Measurements from ENCODE around the gene INO80E.
"Not testable (repeated sequence)": the region's sequence is repeated elsewhere in the genome, so short reads cannot be mapped to it uniquely, and the experiment has no call there.

The INO80E gene

DNA sequence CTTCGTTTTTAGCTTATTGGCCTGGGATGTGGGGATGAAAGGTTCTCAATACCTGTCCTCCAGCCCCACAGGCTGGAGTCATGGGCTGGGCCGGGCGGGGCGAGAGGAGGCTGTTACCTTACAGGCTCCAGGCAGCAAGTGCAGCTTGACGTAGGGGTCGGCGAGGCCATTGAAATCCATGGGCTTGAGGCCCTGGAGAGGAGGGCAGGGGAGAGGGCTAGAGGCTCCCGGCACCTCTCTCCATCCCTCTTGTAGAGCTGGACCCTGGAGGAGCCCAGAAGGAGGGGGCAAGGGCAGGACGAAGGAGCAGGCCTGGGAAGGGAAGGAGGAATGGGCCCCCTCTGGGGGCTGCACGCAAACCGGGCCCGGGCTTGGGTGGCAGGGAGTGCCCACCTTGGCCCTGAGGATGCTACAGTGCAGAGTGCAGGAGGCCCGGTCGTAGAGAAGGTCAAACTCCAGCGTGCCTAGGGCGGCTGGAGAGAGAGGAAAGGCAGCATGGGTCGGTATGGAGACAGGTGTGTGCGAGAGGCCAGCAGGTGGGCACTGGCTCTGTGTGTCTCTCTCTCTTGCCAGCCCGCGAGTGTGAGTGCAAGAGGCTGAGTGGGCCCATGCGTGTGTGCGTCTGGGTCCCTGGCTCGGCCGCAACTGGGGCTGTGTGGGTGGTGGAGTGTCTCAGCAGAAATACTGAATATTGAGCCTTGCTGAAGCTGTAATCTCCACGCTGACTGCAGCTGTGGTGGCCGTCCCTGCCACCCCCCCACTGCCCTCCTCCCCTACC lies 13.2 kb downstream of the INO80E start:
- in situ Hi-C loops (cut with MboI; ENCODE audit: low sequenced_read_pairs): no loop called here

DNA sequence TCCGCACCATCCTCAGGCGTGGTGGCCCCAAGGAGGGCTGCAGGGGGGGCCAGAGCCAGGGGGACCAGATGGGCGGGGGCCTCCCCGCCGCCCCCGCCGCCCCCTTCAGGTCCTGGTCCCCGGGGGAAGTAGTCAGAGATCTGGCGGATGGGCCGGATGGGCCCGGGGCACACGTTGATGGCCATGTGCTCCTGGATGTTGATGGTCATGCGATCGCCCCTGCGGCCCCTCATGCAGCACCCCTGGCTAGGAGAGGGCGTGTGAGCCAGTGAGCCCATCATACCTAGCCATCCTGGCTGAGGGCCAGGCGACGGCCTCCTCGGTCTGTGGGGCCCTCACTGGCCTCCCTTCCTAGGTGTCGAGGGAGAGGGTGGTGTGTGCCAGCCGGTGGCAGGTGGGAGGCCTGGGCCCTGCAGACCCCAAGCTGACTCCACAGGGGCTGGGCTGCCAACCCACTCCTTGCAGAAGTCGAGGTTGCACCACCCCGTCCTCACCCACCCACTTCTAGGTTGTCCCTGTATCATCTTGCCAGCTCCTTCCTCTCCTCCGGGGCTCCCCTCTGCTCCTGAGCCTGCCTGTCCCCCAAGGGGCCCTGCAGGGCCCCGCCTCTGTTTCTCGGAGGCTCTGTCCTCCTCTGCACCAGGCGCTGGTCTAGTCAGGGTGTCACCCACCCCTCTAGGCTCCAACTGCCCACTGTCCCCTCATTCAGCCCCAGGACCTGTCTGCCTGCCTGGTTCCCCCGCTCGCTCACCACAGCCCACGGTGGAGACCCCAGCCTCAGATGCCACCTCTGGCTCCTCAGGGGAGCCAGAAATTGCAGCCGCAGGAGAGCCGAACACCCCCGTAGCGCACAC lies 14.2 kb downstream of the INO80E start:
- in situ Hi-C loops (cut with MboI; ENCODE audit: low sequenced_read_pairs): no loop called here

DNA sequence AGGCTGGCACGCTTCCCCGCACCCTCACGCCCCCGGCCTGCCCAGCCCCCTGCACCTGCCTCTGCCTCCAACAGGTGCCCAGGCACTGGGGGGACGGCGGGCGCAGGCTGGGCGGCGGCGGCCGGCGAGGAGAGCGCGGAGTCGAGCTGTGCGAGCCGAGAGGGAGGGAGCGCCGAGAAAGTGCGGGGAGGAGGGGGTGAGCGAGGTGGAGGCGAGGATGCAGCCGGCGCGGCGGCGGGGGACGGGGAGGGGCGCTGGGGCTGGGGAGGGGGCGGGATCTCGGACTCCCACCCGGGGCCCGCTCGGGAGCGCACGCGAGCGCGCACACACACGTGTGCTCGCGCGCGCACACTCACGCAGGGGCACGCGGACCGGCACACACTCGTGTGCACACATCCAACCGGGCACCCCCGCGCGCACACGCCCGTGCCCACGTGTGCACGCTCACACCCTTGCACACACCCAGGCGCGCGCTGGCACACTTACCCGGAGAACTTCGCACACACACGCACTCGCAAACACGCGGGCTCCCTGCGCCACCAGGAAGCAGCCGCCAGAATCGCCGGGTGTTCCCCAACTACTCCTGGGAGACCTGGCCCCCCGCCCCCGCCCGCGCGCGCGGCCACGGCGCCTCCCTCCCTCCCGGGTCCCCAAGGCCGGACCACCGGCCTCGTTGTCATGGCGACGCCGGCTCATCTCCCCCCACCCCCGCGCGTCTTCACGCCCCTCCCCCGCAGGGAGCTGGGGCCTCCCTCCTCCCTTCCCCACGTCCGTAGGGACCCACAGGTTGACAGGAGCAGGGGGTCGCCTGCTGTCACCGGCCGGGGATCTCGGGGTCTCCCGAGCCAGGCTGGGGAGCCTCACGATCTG lies 15.0 kb downstream of the INO80E start, which contains the start of gene DOC2A:
Gene DOC2A, minus strand, starts transcription at position 184 of the 870 bp plus-strand sequence. CDS start 805 bp downstream, outside the sequence.
- in situ Hi-C loops (cut with MboI; ENCODE audit: low sequenced_read_pairs): no loop called here

DNA sequence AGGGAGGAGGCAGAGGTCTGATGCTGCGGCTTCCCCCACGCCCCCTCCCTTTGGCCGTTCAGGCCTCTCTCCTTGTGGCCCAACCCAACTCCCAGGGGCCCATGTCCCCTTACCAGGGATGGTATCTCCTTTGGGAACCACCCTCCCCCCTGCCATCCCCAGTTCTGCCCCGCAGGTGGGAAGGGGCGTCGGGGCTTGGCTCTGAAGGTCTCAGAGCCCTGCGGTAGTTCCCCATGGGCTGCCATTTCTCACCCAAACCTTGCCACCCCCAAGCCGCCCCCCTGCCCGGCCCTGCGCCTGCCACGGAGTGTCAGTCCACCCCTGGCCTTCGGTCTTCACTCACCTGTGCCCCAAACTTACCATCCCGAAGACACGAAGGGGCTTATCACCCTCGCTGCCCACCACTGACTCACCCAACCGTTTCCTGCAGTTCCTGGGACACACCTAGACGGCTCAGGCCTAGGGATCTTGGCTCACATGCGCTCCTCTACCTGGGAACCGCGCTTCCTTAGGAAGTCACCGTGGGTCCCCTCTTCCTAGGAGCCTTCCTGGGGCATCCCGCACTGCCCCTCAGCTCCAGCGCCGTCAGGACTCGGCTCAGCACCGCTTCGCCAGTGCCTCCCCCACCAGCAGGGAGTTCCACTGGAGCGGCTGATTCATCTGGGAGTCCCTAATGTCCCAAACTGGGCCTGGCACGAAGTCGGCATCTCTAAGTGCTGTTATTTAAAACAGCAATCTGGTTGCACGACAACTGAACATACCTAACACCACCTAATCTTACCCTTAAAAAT lies 15.9 kb downstream of the INO80E start:
- in situ Hi-C loops (cut with MboI; ENCODE audit: low sequenced_read_pairs): no loop called here

DNA sequence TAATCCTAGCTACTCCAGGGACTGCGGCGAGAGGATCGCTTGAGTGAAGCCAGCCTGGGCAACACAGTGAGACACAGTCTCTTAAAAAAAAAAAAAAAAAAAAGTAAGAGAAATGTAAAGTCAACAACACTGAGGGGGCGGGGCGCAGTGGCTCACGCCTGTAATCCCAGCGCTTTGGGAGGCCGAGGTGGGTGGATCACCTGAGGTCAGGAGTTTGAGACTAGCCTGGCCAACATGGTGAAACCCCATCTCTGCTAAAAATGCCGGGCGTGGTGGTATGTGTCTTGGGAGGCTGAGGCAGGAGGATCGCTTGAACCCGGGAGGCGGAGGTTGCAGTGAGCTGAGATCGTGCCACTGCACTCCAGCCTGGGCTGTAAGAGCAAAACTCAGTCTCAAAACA lies 16.6 kb downstream of the INO80E start:
- in situ Hi-C loops (cut with MboI; ENCODE audit: low sequenced_read_pairs): not testable (repeated sequence)

DNA sequence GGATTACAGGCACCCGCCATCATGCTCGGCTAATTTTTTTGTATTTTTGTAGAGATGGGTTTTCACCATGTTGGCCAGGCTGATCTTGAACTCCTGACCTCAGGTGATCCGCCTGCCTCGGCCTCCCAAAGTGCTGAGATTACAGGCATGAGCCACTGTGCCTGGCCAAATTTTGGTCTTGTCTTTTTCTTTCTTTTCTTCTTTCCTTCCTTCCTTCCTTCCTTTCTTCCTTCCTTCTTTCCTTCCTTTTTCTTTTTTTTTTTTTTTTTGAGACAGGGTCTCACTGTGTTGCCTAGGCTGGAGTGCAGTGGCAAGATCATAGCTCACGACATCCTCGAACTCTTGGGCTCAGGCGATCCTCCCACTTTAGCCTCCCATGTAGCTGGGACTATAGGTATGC lies 19.4 kb downstream of the INO80E start:
- in situ Hi-C loops (cut with MboI; ENCODE audit: low sequenced_read_pairs): not testable (repeated sequence)

DNA sequence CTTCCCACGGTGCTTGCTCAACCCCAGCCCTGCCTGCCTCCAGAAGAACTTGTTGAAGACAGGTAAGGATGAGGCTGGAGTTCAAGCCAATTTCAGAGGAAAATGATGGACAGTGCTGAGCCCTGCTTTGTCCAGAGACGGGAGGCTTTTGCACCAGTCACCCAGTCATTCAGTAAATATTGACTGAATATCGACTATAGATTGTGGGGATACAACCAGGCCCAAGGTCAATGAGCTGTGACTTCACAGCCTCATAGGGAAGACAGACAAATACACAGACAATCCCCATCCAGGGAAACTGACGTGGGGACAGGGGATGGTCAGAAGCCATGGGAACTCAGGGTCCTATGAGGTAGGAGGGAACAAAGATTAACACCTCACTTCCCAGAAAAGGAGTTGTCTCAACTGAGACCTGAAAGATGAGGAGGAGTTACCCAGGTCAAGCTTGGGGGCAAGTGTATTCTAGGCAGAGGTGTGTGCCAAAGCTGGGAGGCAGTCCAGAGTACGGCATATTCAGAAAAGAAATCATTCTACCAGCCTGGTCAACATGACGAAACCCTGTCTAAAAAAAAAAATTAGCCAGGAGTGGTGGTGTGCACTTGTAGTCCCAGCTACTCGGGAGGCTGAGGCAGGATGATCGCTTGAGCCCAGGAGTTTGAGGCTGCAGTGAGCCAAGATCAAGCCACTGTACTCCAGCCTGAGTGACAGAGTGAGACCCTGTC lies 20.7 kb downstream of the INO80E start:
- in situ Hi-C loops (cut with MboI; ENCODE audit: low sequenced_read_pairs): no loop called here

DNA sequence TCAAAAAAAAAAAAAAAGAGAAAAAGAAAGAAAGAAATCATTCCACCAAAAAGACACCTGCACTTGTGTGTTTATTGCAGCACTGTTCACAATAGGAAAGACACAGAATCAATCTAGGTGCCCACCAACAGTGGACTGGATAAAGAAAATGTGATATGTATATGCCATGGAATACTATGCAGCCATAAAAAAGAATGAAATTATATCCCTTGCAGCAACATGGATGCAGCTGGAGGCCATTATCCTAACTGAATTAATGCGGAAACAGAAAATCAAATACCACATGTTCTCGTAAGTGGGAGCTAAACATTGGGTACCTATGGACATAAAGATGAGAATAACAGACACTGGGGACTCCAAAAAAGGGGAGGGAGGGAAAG lies 21.2 kb downstream of the INO80E start:
- in situ Hi-C loops (cut with MboI; ENCODE audit: low sequenced_read_pairs): no loop called here

DNA sequence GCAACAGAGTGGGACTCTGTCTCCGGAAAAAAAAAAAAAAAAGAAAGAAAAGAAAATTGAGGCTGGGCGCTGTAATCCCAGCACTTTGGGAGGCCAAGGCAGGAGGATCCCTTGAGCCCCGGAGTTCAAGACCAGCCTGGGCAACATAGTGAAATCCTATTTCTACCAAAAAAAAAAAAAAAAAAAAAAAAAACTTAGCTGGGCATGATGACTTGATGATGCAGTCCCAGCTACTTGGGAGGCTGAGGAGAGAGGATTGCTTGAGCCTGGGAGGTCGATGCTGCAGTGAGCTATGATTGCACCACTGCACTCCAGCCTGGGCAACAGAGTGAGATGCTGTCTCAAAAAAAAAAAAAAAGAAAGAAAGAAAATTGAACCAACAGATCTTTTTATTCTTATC lies 21.9 kb downstream of the INO80E start:
- in situ Hi-C loops (cut with MboI; ENCODE audit: low sequenced_read_pairs): not testable (repeated sequence)

DNA sequence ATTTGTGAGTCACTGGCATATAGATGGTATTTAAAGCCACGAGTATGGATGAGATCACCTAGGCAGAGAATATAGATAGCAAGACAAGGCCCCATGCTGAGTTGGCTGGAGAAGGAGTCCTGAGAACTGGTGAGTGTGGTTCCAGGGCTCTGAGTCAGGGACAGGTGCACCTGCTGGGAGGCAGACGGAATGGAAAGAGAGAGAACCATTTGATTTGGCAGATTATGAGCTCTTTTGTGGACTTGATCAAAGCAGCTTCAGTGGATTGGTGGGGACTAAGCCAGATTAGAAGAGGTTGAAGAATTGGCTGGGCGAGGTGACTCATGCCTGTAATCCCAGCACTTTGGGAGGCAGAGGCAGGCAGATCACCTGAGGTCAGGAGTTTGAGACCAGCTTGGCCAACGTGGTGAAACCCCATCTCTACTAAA lies 22.7 kb downstream of the INO80E start:
- in situ Hi-C loops (cut with MboI; ENCODE audit: low sequenced_read_pairs): no loop called here

DNA sequence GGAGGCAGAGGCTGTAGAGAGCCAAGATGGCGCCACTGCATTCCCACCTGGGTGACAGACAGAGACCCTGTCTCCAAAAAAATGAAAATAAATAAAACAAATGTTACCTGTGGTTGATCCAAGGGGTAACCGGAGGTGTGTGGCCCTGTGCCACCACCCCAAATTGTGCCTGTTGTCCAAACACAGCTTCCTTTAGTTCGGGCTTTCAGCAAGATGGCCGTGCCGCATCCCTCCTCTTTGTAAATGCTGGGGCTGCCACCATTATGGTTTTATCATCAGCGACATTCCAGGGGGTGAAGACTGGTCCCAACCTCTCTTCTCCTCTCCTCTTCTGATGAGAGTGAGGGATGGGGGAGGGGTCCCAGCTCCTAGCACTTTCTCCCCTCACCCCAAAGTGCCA lies 26.8 kb downstream of the INO80E start, which contains the start of gene C16orf92:
Gene C16orf92, plus strand, starts transcription at position 312 of the 400 bp plus-strand sequence. CDS start 143 bp downstream, outside the sequence.
- in situ Hi-C loops (cut with MboI; ENCODE audit: low sequenced_read_pairs): loop anchor here (5.0 kb wide), 1 partner anchor 326 kb away; no protein-coding TSS in a partner anchor

DNA sequence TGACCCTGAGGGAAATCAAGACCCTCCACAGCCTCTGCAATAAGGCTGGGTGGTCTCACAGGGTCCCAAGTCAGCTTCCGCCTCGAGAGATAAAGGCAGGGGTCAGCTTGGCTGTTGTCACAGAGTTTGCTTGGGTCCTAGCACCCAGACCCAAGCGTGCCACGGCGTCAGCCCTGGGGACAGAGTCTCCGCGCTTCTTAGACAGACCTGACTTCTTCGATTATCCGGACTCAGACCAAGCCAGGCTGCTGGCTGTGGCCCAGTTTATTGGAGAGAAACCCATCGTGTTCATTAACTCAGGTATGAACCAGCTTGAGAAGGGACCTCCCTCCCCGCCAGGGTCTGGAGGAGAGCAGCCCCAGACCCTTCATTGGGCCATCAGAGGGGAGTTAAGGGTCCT lies 27.5 kb downstream of the INO80E start:
- in situ Hi-C loops (cut with MboI; ENCODE audit: low sequenced_read_pairs): loop anchor here (5.0 kb wide), 1 partner anchor 326 kb away; no protein-coding TSS in a partner anchor

DNA sequence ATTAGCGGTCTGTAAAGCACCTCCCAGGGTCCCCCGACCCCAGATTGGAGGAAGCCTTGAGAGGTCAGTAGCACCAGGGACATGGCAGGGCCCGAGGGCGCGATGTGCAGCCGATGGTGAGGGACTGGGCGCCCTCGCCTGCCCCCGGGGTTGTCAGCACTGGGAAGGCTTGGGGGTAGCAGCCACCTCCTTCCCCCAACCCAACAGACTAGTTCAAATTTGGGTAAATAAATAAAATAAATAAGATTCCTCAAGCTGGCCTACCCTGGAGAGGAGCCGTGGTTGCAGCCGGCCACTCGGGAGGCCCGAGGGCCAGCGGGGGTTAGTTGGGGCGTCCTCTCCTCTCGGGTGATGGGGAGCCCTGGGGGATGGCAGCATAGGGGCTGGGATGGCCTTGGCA lies 28.4 kb downstream of the INO80E start:
- in situ Hi-C loops (cut with MboI; ENCODE audit: low sequenced_read_pairs): loop anchor here (5.0 kb wide), 1 partner anchor 327 kb away; no protein-coding TSS in a partner anchor

DNA sequence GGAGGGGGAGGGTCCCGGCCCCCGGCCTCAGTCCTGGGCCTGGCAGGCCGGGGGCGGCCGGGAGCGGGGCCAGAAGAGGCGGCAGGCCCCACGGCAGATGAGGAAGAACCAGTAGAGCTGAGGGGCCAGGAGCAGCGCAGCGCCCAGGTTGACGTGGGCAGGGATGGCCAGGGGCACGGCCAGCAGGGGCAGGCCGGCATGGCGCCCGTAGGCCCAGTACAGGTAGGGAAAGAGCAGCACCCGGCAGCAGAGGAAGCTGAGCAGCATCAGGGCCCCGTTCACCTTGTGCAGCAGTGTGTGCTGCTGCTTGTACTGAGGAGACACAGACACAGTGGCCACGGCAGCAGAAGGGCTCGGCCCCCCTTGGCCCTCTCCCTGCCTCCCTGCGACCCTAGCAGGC lies 29.1 kb downstream of the INO80E start:
- in situ Hi-C loops (cut with MboI; ENCODE audit: low sequenced_read_pairs): no loop called here

DNA sequence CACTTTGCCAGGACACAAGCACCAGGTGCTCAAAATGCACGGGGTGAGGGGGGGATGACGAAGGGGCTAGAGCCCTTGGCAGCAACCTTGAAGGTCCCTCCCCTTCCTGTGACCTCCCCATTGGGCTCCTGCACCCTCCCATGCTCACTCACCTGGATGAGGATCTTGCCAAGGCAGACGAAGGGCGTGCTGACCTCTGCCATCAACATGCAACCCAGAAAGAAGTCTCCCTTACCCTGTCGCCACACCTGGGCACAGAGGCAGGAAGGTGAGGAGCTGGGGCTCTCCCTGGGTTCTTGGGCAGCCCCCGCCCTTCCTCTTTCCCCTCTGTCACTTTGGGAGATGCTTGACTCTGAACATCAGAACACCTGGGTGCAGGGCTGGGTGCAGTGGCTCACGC lies 29.5 kb downstream of the INO80E start:
- in situ Hi-C loops (cut with MboI; ENCODE audit: low sequenced_read_pairs): no loop called here

DNA sequence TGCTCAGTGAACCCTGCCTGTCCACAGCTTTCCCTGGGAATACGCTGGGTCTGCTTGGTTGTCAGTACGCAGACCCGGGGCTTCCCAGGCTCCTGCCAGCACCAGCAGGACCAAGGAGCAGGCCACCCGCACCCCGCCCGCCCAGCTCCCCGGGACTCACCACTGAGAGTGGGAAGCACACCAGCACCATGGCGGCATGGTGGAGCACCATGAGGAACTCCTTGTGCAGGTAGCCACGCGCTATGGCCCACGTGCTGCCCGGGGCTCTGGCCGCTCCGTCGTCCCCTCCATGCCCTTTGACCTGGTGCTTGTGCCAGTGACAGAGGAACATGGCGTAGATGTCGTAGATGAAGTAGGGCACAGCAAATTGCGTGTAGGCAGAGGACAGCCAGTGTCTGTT lies 30.4 kb downstream of the INO80E start:
- in situ Hi-C loops (cut with MboI; ENCODE audit: low sequenced_read_pairs): no loop called here

DNA sequence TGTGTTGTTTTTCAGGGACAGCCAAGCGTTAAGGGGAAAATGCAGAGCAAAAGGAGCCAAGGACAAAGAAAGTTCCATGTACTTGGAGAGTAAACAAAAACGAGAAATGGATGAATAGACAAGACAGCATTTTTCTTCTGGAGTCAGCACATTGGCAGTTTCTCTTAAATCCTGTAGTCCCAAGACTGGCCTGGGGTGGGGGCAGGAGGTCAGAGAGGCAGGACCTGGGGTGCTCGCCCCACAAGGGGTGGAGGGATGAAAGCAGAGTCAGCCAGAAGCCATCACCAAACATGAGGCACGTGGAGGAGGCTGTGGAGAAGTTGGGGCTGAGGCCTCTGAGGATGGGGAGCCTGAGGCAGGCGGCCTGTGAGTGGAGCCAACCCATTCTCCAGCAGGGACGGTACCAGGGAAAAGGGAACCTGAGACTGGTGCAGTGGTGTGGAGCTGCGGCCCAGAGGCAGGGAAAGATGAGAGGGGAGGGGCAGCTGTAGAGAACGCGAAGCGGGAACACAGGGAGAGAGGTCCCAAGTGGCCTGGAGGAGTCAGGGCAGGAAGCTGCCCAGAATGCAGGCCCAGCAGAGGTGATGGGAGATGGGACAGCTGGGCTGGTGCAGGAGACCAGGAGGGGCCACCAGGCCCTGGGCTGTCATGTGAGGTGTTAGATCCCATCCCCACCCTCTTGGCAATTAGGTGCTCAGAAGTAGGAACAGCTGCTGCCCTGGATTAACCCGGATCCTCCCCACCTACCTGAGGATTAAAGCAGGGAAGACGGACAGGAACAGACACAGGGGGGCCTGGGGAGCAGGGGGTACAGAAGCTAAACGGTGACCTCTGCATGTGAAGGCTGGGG lies 31.8 kb downstream of the INO80E start:
- in situ Hi-C loops (cut with MboI; ENCODE audit: low sequenced_read_pairs): no loop called here

DNA sequence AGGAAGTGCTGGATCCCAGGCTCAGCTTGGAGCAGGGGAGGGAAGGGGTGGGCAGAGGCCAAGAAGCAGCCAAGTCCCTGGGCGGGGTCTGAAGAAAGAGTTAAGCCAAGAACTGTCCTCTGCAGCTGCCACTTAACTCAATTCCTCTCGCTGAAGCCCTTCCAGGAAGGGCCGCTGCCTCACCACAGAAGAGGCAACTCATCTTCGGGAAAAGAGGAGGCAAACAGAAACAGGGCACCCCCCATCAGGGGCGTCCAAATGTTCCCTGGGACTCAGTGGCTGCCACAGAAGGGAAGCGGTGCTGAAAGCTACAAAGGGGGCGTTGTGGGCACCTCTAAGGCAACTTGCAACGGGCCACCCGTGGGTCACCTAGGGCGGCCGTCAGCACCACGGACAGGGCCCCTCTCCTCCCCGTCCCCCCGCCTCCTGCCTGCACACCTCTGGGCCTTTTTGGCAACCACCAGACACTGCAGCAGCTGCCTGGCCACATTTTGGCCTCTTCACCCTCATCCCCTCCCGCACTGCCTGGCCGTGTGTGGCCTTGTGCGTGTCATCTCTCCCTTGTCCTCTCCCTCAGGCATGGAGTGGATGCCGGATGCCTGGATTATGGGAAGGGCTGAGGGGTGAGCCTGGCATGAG lies 32.5 kb downstream of the INO80E start:
- in situ Hi-C loops (cut with MboI; ENCODE audit: low sequenced_read_pairs): no loop called here

Data from HL-60/S4 (cell line).